Neuronal stem cell (in vitro differentiated cells): ENCODE data around the gene ATG4C.
A peak's percentile ranks its signal among the peaks of the same experiment; 100 is the strongest.
"Not testable (repeated sequence)": the region's sequence is repeated elsewhere in the genome, so short reads cannot be mapped to it uniquely, and the experiment has no call there.

Experiments
- DNase-seq: peaks from one replicate; pipeline ENCODE4 v3.0.0-alpha.2; 2013; ENCODE audit warnings: low spot score
- H2AFZ ChIP-seq: one replicate; pipeline ENCODE4 v1.6.1; 2013; ENCODE audit warnings: mild to moderate bottlenecking, low read length, inconsistent platforms
- H2AK5ac ChIP-seq: 2 replicates; pipeline ENCODE4 v1.6.1; 2013; ENCODE audit warnings: low read depth, mild to moderate bottlenecking, inconsistent platforms, low read length, moderate library complexity, mixed read lengths
- H2BK120ac ChIP-seq: 2 replicates; pipeline ENCODE4 v1.6.1; 2013; ENCODE audit warnings: low read depth, mild to moderate bottlenecking, inconsistent platforms, low read length, moderate library complexity, mixed read lengths
- H2BK12ac ChIP-seq: one replicate; pipeline ENCODE4 v1.6.1; 2013; ENCODE audit warnings: low read length, inconsistent platforms
- H2BK15ac ChIP-seq: 2 replicates; pipeline ENCODE4 v1.6.1; 2013; ENCODE audit warnings: mild to moderate bottlenecking, low read length, inconsistent platforms, mixed read lengths
- H2BK5ac ChIP-seq: one replicate; pipeline ENCODE4 v1.6.1; 2013; ENCODE audit warnings: inconsistent platforms, mild to moderate bottlenecking, low read length, moderate library complexity
- H3K14ac ChIP-seq: one replicate; pipeline ENCODE4 v1.6.1; 2013; ENCODE audit warnings: low read length, inconsistent platforms
- H3K18ac ChIP-seq: 2 replicates; pipeline ENCODE4 v1.6.1; 2013; ENCODE audit warnings: low read length, inconsistent platforms
- H3K23ac ChIP-seq: 2 replicates; pipeline ENCODE4 v1.6.1; 2013; ENCODE audit warnings: low read depth, mild to moderate bottlenecking, mixed read lengths, low read length, inconsistent platforms; ENCODE audit not compliant: poor library complexity
- H3K27ac ChIP-seq: replicated peaks from 3 replicates; pipeline ENCODE4 v1.5.1; 2013; ENCODE audit warnings: low read length, inconsistent platforms
- H3K27me3 ChIP-seq, 3 experiments: 2 replicates each; pipeline ENCODE4 v1.6.1; 2013; ENCODE audit warnings: low read length in 3 of 3, mild to moderate bottlenecking in 2 of 3, inconsistent platforms in 1 of 3, low read depth in 1 of 3, mixed read lengths in 1 of 3, moderate library complexity in 1 of 3; ENCODE audit not compliant: control insufficient read depth in 3 of 3, insufficient read depth in 3 of 3
- H3K36me3 ChIP-seq, 2 donors: replicated peaks in 1 of 2; 2 replicates each; pipeline ENCODE4 v1.6.1; 2013; ENCODE audit warnings: low read length in 2 of 2; ENCODE audit not compliant: control insufficient read depth in 2 of 2, insufficient read depth in 2 of 2
- H3K4ac ChIP-seq: 2 replicates; pipeline ENCODE4 v1.6.1; 2013; ENCODE audit warnings: inconsistent platforms, mild to moderate bottlenecking, low read length, moderate library complexity
- H3K4me1 ChIP-seq, 2 donors: 1 replicate in 1 of 2; 2 replicates in 1 of 2; pipeline ENCODE4 v1.6.1; 2013; ENCODE audit warnings: low read length in 2 of 2, low read depth in 1 of 2; ENCODE audit not compliant: control insufficient read depth in 2 of 2, insufficient read depth in 1 of 2
- H3K4me2 ChIP-seq: one replicate; pipeline ENCODE4 v1.6.1; 2013; ENCODE audit warnings: mild to moderate bottlenecking, low read length, inconsistent platforms; ENCODE audit not compliant: insufficient read depth, poor library complexity, severe bottlenecking
- H3K4me3 ChIP-seq, 2 donors: 2 replicates each; pipeline ENCODE4 v1.5.1; 2013; ENCODE audit warnings: low read length in 2 of 2, mild to moderate bottlenecking in 2 of 2, inconsistent platforms in 1 of 2, moderate library complexity in 1 of 2
- H3K79me1 ChIP-seq: one replicate; pipeline ENCODE4 v1.6.1; 2013; ENCODE audit warnings: low read depth, mild to moderate bottlenecking, inconsistent platforms, low read length, moderate library complexity
- H3K9ac ChIP-seq: one replicate; pipeline ENCODE4 v1.6.1; 2013; ENCODE audit warnings: mild to moderate bottlenecking, low read depth, low read length, inconsistent platforms; ENCODE audit not compliant: poor library complexity
- H3K9me3 ChIP-seq, 2 donors: replicated peaks in 1 of 2; 2 replicates each; pipeline versions ENCODE3 to v1.6.1; 2013; ENCODE audit warnings: low read length in 2 of 2, mild to moderate bottlenecking in 2 of 2, inconsistent platforms in 1 of 2, low read depth in 1 of 2, mixed read lengths in 1 of 2, moderate library complexity in 1 of 2; ENCODE audit not compliant: control insufficient read depth in 2 of 2, insufficient read depth in 1 of 2
- H4K8ac ChIP-seq: one replicate; pipeline ENCODE4 v1.6.1; 2013; ENCODE audit warnings: low read depth, mild to moderate bottlenecking, inconsistent platforms, low read length, moderate library complexity
- H4K91ac ChIP-seq: one replicate; pipeline ENCODE4 v1.6.1; 2013; ENCODE audit warnings: low read length, low read depth, mild to moderate bottlenecking, inconsistent platforms; ENCODE audit not compliant: poor library complexity
- WGBS, 2 donors: extraction: QIAGEN DNeasy Blood & Tissue Kit; methylation state at CpG; one replicate each; pipeline ENCODE4 v1.1.7; 2013; ENCODE audit warnings: missing lambda C conversion rate in 2 of 2, mixed read lengths in 1 of 2; ENCODE audit not compliant: insufficient read length in 2 of 2, insufficient replicate concordance in 1 of 2; ENCODE audit errors: extremely low coverage in 2 of 2; 5-methylcytosine and 5-hydroxymethylcytosine counted together

ATG4C gene

DNA sequence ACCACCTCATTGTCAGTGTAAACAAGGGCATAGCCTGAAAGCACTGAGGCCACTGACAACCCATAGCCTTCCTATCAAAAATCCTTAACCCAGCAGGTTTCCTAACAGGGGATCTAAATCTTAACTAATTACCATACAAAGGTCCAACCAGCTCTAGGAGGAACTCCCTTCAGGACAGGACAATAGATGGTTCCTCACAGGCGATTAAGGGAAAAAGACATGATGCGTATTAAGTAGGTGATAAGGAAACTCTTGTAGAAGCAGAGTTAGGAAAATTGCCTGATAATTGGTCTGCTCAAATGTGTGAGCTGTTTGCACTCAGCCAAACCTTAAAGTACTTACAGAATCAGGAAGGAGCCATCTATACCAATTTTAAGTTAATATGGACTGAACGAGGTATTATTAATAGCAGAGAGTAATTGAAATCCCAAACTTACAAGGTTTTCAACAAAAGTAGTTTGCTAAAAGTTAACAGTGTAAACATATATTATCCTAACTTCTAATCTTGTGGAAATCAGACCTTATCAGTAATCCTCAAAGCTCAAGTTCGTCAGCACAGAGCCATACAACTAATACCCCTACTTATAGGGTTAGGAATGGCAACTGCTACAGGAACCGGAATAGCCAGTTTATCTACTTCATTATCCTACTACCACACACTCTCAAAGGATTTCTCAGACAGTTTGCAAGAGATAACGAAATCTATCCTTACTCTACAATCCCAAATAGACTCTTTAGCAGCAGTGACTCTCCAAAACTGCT, 23.7 kb upstream of the ATG4C start:
- H2BK12ac ChIP-seq, H2BK15ac ChIP-seq, H3K23ac ChIP-seq, H3K4me3 ChIP-seq, DNase-seq, H3K9ac ChIP-seq, H3K27ac ChIP-seq, H3K18ac ChIP-seq, H3K79me1 ChIP-seq, H3K36me3 ChIP-seq, H2BK5ac ChIP-seq, H3K4ac ChIP-seq, H2BK120ac ChIP-seq, H2AFZ ChIP-seq, H3K9me3 ChIP-seq, H3K14ac ChIP-seq, H3K4me1 ChIP-seq, H3K4me2 ChIP-seq, H4K8ac ChIP-seq, H4K91ac ChIP-seq, H2AK5ac ChIP-seq, H3K27me3 ChIP-seq: not testable (repeated sequence)
- no CpG with 5 or more reads among the region's 6 CpGs for WGBS, 2 donors

DNA sequence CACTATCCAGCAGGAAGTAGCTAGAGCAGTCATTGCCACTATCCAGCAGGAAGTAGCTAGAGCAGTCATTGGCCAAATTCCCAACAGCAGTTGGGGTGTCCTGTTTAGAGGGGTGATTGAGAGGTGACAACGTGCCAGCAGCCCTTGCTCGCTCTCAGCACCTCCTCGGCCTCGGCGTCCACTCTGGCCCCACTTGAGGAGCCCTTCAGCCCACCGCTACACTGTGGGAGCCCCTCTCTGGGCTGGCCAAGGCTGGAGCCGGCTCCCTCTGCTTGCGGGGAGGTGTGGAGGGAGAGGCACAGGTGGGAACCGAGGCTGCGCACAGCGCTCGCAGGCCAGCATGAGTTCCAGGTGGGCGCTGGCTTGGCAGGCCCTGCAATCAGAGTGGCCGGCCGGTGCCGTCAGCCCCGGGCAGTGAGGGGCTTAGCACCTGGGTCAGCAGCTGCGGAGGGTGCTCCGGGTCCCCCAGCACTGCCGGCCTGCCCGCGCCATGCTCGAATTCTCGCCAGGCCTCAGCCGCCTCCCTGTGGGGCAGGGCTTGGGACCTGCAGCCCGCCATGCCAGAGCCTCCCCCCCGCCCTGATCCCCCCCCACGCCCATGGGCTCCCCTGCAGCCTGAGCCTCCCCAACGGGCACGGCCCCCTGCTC, 22.6 kb upstream of the ATG4C start:
- DNase-seq, H3K79me1 ChIP-seq, H3K18ac ChIP-seq, H4K91ac ChIP-seq, H2BK15ac ChIP-seq, H3K36me3 ChIP-seq, H3K23ac ChIP-seq, H3K4me2 ChIP-seq, H3K4ac ChIP-seq, H3K27me3 ChIP-seq, H3K4me3 ChIP-seq, H2BK12ac ChIP-seq, H2BK5ac ChIP-seq, H3K4me1 ChIP-seq, H2AK5ac ChIP-seq, H3K9me3 ChIP-seq, H3K27ac ChIP-seq, H2BK120ac ChIP-seq, H3K14ac ChIP-seq, H2AFZ ChIP-seq: not testable (repeated sequence)
- peak overlapping the region; percentile 82 for H4K8ac ChIP-seq
- WGBS, 2 donors, result no CpG with 5 or more reads among the region's 30 CpGs
- H3K9ac ChIP-seq, result peak overlapping the region; percentile 21

DNA sequence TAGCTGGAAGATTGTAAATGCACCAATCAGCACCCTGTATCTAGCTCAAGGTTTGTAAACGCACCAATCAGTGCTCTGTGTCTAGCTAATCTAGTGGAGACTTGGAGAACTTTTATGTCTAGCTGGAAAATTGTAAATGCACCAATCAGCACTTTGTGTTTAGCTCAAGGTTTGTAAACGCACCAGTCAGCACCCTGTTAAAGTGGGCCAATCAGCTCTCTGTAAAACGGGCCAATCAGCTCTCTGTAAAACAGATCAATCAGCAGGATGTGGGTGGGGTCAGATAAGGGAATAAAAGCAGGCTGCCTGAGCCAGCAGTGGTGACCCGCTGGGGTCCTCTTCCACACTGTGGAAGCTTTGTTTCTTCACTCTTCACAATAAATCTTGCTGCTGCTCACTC, 21.9 kb upstream of the ATG4C start:
- not testable (repeated sequence) for H3K23ac ChIP-seq, H3K36me3 ChIP-seq, H3K4me1 ChIP-seq, H4K8ac ChIP-seq, H3K14ac ChIP-seq, H3K4me3 ChIP-seq, H3K18ac ChIP-seq, H2BK15ac ChIP-seq, H3K79me1 ChIP-seq, H3K9me3 ChIP-seq, H3K27me3 ChIP-seq, H2BK12ac ChIP-seq, H3K4ac ChIP-seq, H2BK120ac ChIP-seq, H2AFZ ChIP-seq, H4K91ac ChIP-seq, H3K4me2 ChIP-seq, H2AK5ac ChIP-seq, H2BK5ac ChIP-seq, H3K9ac ChIP-seq, DNase-seq, H3K27ac ChIP-seq
- no CpG with 5 or more reads among the region's 4 CpGs for WGBS, 2 donors

DNA sequence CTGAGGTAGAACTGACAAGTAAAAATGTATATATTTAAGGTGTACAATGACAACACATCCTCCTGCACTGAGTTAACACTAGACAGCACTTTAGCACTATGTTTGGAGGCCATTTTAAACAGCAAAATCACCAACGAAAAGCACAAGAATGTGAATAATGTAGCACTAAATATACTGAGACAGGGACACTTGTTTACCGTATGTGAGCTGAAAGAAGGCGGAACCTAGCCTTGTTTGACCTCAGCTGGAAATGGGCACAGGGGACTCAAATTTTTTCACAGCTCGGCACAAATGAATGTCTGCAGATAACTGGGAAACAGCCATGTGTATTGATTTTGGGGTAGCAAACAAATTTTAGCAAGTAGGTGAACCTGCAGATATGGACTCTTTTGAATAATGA, 18.0 kb upstream of the ATG4C start:
- Histone ChIP-seq H3K27me3 (no peaks in the 10 kb centered on the region), H2AFZ (no peak overlapping the region), H3K14ac (no peak overlapping the region), H4K91ac (no peak overlapping the region), H2BK120ac (no peak overlapping the region), H2AK5ac (no peak overlapping the region), H2BK5ac (no peak overlapping the region), H3K23ac (no peak overlapping the region), H3K79me1 (no peaks in the 10 kb centered on the region), H2BK15ac (no peak overlapping the region), H4K8ac (no peak overlapping the region), H3K4me1 (no peaks in the 10 kb centered on the region), H2BK12ac (no peak overlapping the region), H3K18ac (no peak overlapping the region), H3K9ac (no peak overlapping the region), H3K9me3 (peaks cover 0 to 4% of the 10 kb centered on the region in 2 donors), H3K27ac (no peak overlapping the region), H3K4ac (no peak overlapping the region), H3K4me3 (no peak overlapping the region), H3K4me2 (no peak overlapping the region), H3K36me3 (no peaks in the 10 kb centered on the region)
- DNase-seq, result no peak
- no CpG with 5 or more reads among the region's 4 CpGs for WGBS, 2 donors
